ENCODE data around the gene TEKT5.

The TEKT5 gene

GRCh38 chr16:10578474-10579316 lies 116.0 kb downstream of the TEKT5 start:
- no peak for DNase-seq
